ENCODE results near the gene APOL2. TPM values are rescaled to one million over a fixed set of nuclear protein-coding genes. Genes with fewer than 3 reads are reported as not detected.

Gene APOL2
- total RNA-seq, 4 donors from 2014 or later: 39.0 to 121 (median 66.6) TPM

DNA sequence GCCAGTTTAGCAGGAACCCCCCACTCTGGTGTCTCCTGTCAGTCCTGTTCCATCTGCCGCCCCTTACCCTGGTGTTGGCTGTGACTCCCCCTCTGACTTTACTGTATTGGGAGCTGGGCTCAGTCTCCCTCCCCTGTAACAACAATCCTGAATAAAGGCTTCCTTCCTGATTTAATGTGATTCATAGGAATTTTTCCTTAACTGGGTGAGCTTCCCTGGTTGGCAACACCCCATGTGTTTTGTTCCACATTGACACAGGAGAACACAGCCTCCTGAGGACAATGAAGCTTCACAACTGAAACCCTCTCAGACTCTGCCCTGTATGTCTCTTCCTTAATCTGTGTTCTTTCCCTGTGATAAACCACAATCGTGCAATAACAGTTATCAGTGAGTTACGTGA, 46.2 kb downstream of the APOL2 start:
- TF ChIP-seq, protein P1, sequence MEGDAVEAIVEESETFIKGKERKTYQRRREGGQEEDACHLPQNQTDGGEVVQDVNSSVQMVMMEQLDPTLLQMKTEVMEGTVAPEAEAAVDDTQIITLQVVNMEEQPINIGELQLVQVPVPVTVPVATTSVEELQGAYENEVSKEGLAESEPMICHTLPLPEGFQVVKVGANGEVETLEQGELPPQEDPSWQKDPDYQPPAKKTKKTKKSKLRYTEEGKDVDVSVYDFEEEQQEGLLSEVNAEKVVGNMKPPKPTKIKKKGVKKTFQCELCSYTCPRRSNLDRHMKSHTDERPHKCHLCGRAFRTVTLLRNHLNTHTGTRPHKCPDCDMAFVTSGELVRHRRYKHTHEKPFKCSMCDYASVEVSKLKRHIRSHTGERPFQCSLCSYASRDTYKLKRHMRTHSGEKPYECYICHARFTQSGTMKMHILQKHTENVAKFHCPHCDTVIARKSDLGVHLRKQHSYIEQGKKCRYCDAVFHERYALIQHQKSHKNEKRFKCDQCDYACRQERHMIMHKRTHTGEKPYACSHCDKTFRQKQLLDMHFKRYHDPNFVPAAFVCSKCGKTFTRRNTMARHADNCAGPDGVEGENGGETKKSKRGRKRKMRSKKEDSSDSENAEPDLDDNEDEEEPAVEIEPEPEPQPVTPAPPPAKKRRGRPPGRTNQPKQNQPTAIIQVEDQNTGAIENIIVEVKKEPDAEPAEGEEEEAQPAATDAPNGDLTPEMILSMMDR (IDR thresholded peaks at IDR 0.05; ENCODE audit: low read depth): no peak

DNA sequence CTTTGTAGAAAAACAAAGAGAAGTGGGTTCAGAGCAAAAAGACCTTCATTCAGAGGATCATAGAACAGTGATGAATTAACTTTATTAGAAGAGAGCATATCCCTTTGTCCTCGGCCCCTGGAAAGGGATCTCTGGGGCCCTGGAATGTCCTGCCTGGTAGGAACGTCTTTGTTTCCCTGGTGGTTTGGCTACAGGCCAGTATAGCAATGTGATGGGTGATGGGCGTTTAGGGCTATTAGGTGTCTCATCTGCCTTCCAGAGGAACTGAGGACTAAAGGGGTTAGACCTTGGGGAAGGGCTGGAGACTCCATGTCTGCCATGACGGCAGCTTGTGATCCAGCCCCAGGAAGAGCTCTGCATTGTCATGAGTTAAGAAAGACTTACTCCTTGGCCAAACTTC, 46.8 kb downstream of the APOL2 start:
- TF ChIP-seq, protein P1 (IDR thresholded peaks at IDR 0.05; ENCODE audit: low read depth): no peak

DNA sequence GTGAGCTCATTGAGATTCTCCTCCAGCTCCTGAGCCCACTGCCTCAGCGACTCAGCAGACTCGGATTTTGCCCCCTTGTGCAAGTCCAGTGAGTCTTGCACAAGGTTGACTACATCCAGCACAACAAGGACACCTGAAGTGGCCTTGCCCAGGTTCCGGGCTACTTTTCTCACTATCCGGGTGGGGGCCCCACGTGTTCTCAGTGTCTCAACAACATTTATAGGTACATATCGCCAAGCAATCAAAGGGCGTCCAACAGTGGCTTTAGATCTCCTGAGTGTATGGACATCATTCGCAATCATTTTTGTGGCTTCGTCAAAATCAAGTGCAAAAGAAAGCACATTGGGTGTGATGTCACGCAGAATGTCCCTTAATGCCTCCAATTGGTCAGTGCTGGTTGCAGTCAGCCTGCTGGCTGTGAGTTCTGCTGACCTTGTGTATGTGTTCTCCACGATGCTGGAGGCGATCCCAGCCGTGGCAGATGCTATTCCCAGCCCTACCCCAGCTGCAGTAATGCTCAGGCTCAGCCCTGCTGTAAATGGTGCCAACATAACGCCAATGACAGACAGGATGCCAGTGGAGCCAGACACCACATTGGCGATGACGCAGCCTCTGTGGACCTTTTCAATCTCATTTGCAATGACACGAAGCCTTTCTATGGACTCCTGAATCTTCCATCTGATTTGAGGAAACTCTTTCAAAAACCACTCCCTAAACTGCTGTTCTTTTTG, 48.1 kb downstream of the APOL2 start:
- TF ChIP-seq, protein P1 (IDR thresholded peaks at IDR 0.05; ENCODE audit: low read depth): no peak

DNA sequence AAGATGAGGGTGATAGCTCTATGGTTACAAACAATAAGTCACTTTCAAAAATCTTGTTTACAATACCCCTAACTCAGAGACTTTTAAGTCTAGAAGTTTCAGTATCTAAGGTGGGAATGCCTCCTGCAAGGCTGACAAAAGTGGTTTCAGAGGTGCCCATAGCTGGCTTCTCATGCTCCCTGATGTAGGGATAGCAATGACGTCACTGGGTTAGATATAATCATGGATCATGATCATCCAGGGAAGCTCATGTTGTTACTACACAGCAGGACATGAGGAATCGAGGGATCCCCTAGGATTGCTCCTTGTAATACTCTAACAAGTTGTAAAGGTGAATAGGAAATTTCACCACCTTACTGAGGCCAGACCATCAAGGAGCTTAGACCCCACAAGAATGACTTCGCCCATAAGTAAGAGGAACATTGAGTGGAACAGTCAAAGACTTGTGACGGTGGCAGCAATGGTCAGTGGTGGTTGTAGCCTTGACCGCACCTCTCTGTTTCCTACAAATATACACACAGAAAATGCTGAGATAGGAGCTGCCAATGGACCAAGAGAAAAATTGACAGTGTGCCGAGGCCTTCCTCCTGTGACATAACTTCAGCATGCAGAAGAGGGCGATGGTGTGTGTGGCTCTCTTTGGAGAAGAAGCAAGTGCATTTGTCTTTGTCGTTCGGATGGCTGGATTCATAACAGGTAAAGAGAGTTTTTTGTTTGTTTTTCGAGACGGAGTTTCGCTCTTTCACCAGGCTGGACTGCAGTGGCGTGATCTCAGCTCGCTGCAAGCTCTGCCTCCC, 53.3 kb downstream of the APOL2 start:
- TF ChIP-seq, protein P1 (IDR thresholded peaks at IDR 0.05; ENCODE audit: low read depth): no peak

DNA sequence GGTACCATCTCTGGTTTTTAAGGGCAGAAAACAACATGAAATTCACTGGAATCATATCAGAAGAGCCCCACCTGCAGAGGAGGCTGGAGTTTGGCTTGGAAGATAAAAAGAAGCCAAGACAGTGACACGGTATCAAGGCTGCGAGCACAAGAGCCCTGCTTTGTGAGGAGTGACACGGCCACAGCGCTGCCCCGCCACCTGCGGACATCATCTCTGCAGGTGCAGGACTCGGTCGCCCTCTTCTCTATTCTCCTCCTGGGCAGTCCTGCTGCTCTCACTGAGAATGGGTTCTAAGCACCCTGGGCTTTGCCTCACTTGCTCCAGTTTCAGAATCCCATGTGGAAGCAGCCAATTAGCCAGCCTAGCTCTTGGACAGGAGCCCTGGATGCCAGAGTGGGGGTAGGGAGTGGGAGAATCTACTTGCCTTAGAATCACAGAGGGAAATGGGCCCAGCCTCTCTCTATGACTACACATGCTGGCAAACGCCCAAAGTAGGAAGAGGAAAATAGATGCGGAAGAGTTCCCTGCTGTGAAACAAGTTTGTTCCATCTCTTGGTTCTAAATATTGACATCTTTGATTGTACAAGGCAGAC, 54.8 kb downstream of the APOL2 start:
- TF ChIP-seq, protein P1 (IDR thresholded peaks at IDR 0.05; ENCODE audit: low read depth): no peak

DNA sequence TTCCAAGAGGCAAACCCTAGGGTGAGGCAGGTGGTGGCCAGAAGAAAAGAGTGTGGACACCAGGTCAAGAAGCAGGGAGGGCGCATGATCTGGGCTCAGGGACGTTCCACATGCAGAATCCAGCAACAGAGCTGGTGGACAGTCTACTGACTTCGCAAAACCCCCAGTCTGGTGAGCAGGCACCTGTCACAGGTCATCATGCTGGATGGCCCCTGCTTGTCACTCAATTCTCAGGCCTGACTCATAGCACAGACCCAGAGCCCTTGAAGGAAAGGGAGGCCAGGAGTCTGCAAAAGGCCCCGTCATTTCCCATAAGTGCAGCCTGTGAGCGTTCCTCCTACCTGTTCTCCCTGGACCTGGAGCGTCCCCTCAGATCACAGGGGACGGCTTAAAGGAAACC, 55.9 kb downstream of the APOL2 start:
- TF ChIP-seq, protein P1 (IDR thresholded peaks at IDR 0.05; ENCODE audit: low read depth): no peak

DNA sequence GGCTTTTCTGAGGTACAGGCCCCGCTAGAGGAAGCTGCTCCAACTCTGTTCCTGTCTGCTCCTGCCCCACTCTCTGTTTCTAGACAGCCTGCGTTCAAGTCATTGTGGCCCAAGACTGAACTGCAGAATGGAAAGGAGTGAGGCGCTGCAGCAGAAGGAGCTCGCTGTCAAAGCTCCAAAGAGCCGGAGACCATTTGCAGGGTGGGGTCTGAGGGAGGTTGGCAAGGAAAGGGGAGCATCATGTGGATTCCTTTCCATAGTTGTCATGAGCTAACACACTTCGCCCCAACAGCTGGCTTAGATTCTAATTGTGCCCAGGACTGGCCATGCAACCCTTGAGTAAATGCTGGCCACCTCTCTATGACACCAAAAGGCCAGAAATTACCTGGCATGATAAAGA, 56.5 kb downstream of the APOL2 start:
- TF ChIP-seq, protein P1 (IDR thresholded peaks at IDR 0.05; ENCODE audit: low read depth): no peak

Measured in subcutaneous adipose tissue (tissue), 4 donors.